HCT116 (cell line): ENCODE measurements around the gene FTCDNL1. TPM values are rescaled to one million over a fixed set of nuclear protein-coding genes. Genes with fewer than 3 reads are reported as not detected.

Experiments used
- ATAC-seq: fragments of 200-7000 bp; cut with Tn5 transposase; 2 replicates; pipeline ENCODE4 v1.9.1; 2020; ENCODE audit warnings: mild to moderate bottlenecking, moderate library complexity
- BruUV-seq: library from RNA; stranded (reverse); fragments of 400-500 nt; replicated peaks from 2 replicates; lab custom pipeline; 2021; lab: Mats Ljungman, UMichigan
- CTCF ChIA-PET: fragments of 300-600 bp; sonication (Branson Sonifier 250); formaldehyde crosslinking; loops from one replicate; lab custom pipeline; 2021; ENCODE audit warnings: antibody characterized with exemption; lab: Charles Lee
- POLR2A ChIA-PET: fragments of 300-600, 350-600 bp; sonication (Branson Sonifier 250); formaldehyde crosslinking; loops from one replicate; lab custom pipeline; 2021; ENCODE audit warnings: antibody characterized with exemption; lab: Charles Lee
- RAD21 ChIA-PET, 2 experiments: fragments of 300-600 bp; sonication (Branson Sonifier 250); formaldehyde crosslinking; loops; one replicate each; lab custom pipeline; 2023; ENCODE audit warnings: low total read pairs in 2 of 2; ENCODE audit not compliant: uncharacterized antibody in 2 of 2, unreplicated experiment in 2 of 2, low non-redundant PET in 1 of 2; lab: Charles Lee
- DNase-seq: peaks from one replicate; pipeline ENCODE4 v3.0.0-alpha.2; 2010; ENCODE audit warnings: low read depth, low spot score
- H2AFZ ChIP-seq: fragments of 200-600 bp; shearing (Covaris generic), sonication (generic); 2 replicates; pipeline ENCODE4 v1.6.1; 2017; ENCODE audit warnings: low read depth, mixed run types, mixed read lengths, antibody characterized with exemption, low read length; ENCODE audit not compliant: poor library complexity, severe bottlenecking
- H3K27ac ChIP-seq: 2 replicates; pipeline ENCODE4 v1.5.1; 2012; ENCODE audit warnings: low read depth, low read length
- H3K27me3 ChIP-seq: fragments of 200-600 bp; sonication (generic); 2 replicates; pipeline ENCODE4 v1.6.1; 2016; ENCODE audit warnings: mixed run types, low read length, mixed read lengths; ENCODE audit not compliant: insufficient read depth
- H3K36me3 ChIP-seq, 2 experiments: fragments of 200-500 bp in 1 of 2; fragments of 200-600 bp in 1 of 2; sonication (Bioruptor generic) in 1 of 2; sonication (generic) in 1 of 2; 2 replicates each; pipeline versions ENCODE4 v1.5.1 to v1.6.1; 2014 to 2016; ENCODE audit warnings: low read length in 2 of 2, inconsistent platforms in 1 of 2, mixed read lengths in 1 of 2, mixed run types in 1 of 2; ENCODE audit not compliant: insufficient read depth in 2 of 2, control insufficient read depth in 1 of 2
- H3K4me1 ChIP-seq, 2 experiments: fragments of 200-600 bp in 1 of 2; sonication (generic) in 1 of 2; 2 replicates each; pipeline versions ENCODE4 v1.5.1 to v1.6.1; 2012 to 2017; ENCODE audit warnings: low read length in 2 of 2, inconsistent platforms in 1 of 2, mild to moderate bottlenecking in 1 of 2, mixed read lengths in 1 of 2, mixed run types in 1 of 2, moderate library complexity in 1 of 2; ENCODE audit not compliant: insufficient read depth in 2 of 2, control insufficient read depth in 1 of 2
- H3K4me2 ChIP-seq: fragments of 200-600 bp; sonication (generic); 2 replicates; pipeline ENCODE4 v1.6.1; 2017; ENCODE audit warnings: mixed run types, low read length, mixed read lengths
- H3K4me3 ChIP-seq, 2 experiments: fragments of 200-600 bp in 1 of 2; sonication (generic) in 1 of 2; replicated peaks in 1 of 2; 2 replicates each; pipeline ENCODE4 v1.5.1; 2011 to 2016; ENCODE audit warnings: low read length in 2 of 2, control low read depth in 1 of 2, low read depth in 1 of 2, mild to moderate bottlenecking in 1 of 2, mixed read lengths in 1 of 2, mixed run types in 1 of 2
- H3K79me2 ChIP-seq: fragments of 200-600 bp; sonication (generic); 2 replicates; pipeline ENCODE4 v1.6.1; 2017; ENCODE audit warnings: mild to moderate bottlenecking, mixed run types, low read length, moderate library complexity, mixed read lengths; ENCODE audit not compliant: insufficient read depth
- H3K9ac ChIP-seq: fragments of 200-600 bp; sonication (generic); 2 replicates; pipeline ENCODE4 v1.6.1; 2016; ENCODE audit warnings: low read length, mixed read lengths
- H3K9me2 ChIP-seq: fragments of 200-600 bp; sonication (generic), shearing (Covaris generic); 2 replicates; pipeline ENCODE4 v1.6.1; 2017; ENCODE audit warnings: mixed run types, mild to moderate bottlenecking, moderate library complexity; ENCODE audit not compliant: insufficient read depth
- H3K9me3 ChIP-seq, 2 experiments: fragments of 200-500 bp in 1 of 2; fragments of 200-600 bp in 1 of 2; sonication (Bioruptor generic) in 1 of 2; sonication (generic) in 1 of 2; 2 replicates each; pipeline ENCODE4 v1.6.1; 2014 to 2017; ENCODE audit warnings: low read length in 2 of 2, mixed read lengths in 2 of 2, inconsistent platforms in 1 of 2, low read depth in 1 of 2, mild to moderate bottlenecking in 1 of 2, mixed run types in 1 of 2, moderate library complexity in 1 of 2; ENCODE audit not compliant: control insufficient read depth in 1 of 2, insufficient read depth in 1 of 2
- H4K20me1 ChIP-seq: fragments of 200-600 bp; sonication (generic), shearing (Covaris generic); 2 replicates; pipeline ENCODE4 v1.6.1; 2017; ENCODE audit warnings: mixed run types, mild to moderate bottlenecking, moderate library complexity; ENCODE audit not compliant: insufficient read depth
- CEBPB ChIP-seq: IDR thresholded peaks from 2 replicates; pipeline ENCODE4 v1.6.1; 2012; ENCODE audit warnings: low read depth
- CTCF ChIP-seq, 3 experiments: fragments of 200-600 bp in 1 of 3; sonication (generic) in 1 of 3; IDR thresholded peaks in 2 of 3; conservative IDR thresholded peaks in 1 of 3; 2 replicates each; pipeline ENCODE4 v1.5.1; 2012 to 2017; ENCODE audit warnings: low read depth in 2 of 3, low read length in 2 of 3, antibody characterized with exemption in 1 of 3, borderline replicate concordance in 1 of 3, control low read depth in 1 of 3, mild to moderate bottlenecking in 1 of 3, mixed read lengths in 1 of 3, mixed run types in 1 of 3, moderate library complexity in 1 of 3; ENCODE audit not compliant: insufficient read depth in 1 of 3
- EGR1 ChIP-seq: IDR thresholded peaks from 2 replicates; pipeline ENCODE4 v1.6.1; 2012; ENCODE audit warnings: low read depth
- MAX ChIP-seq: IDR thresholded peaks from 2 replicates; pipeline ENCODE4 v1.6.1; 2012
- intact Hi-C: fragments of 100-400 bp; cut with micrococcal nuclease; formaldehyde crosslinking; loops from 2 replicates; pipeline ENCODE4 v1.10.0; 2022
- total RNA-seq: library from RNA; stranded (reverse); gene quantifications from one replicate; pipeline ENCODE4 v1.2.1, GENCODE V29; 2021; ENCODE audit not compliant: unreplicated experiment

Gene FTCDNL1
- total RNA-seq, 1 experiment from 2014 or later: 2.6 TPM

- BruUV-seq: no TSS peak
- peak overlapping the region; percentile 55 to 70 for H3K4me3 ChIP-seq
Measured at GRCh38 chr2:199851501-199851810, 464 bp upstream of the FTCDNL1 start.

GRCh38 chr2:199850218-199850717 is 724 bp downstream of the FTCDNL1 start:
- intact Hi-C loops: loop anchor here (5.0 kb wide), 1 partner anchor 852 kb away; no protein-coding TSS in a partner anchor
- H3K27ac ChIP-seq: peak overlapping the region; percentile 54; the same call in 1 of the 2 replicates

More at GRCh38 chr2:199851501-199851810, 464 bp upstream of the FTCDNL1 start:
- 0 out of 6 replicates have a peak, but pooled peaks of 1 of the 3 experiments have one; percentile 3 for TF ChIP-seq CTCF (IDR thresholded peaks at IDR 0.05 in 2 of 3, conservative IDR thresholded peaks at IDR 0.05 in 1 of 3; ENCODE audit: borderline replicate concordance in 1 of 3, insufficient read depth in 1 of 3, low read depth in 2 of 3, low read length in 2 of 3)
- TF ChIP-seq CEBPB: no peak
- no peak for ATAC-seq
- no peaks in the 10 kb centered on the region for H3K36me3 ChIP-seq
- CTCF ChIA-PET: no interaction called here
- H3K27ac ChIP-seq: peak overlapping the region; percentile 54; the same call in 1 of the 2 replicates
- H3K9me2 ChIP-seq: no peaks in the 10 kb centered on the region
- RAD21 ChIA-PET: no interaction called here
- peaks cover 3 to 13% of the 10 kb centered on the region in 2 experiments; a peak in 3 of 4 replicates for H3K4me1 ChIP-seq
- H3K9ac ChIP-seq: peak overlapping the region; percentile 46
- H3K79me2 ChIP-seq: no peaks in the 10 kb centered on the region
- POLR2A ChIA-PET: no interaction called here
- no peaks in the 10 kb centered on the region for H3K9me3 ChIP-seq
- H4K20me1 ChIP-seq: no peaks in the 10 kb centered on the region
- H3K4me2 ChIP-seq: peak overlapping the region; percentile 95
- no peaks in the 10 kb centered on the region for H3K27me3 ChIP-seq
- peak overlapping the region; percentile 100 for H2AFZ ChIP-seq
- intact Hi-C loops: loop anchor here (5.0 kb wide), 1 partner anchor 851 kb away; no protein-coding TSS in a partner anchor
- DNase-seq: no peak

More at GRCh38 chr2:199850218-199850717, 724 bp downstream of the FTCDNL1 start:
- H3K79me2 ChIP-seq: no peaks in the 10 kb centered on the region
- TF ChIP-seq EGR1 (0 out of 2 replicates have a peak, but pooled peaks have one; percentile 38), MAX (no peak)
- ChIA-PET RAD21 (no interaction called here), CTCF (no interaction called here), POLR2A (no interaction called here)
- no peaks in the 10 kb centered on the region for H4K20me1 ChIP-seq
- DNase-seq (no peak), ATAC-seq (no peak)
- H3K27me3 ChIP-seq: no peaks in the 10 kb centered on the region
- H3K9ac ChIP-seq: peak overlapping the region; percentile 65
- peak overlapping the region; percentile 55 to 70 for H3K4me3 ChIP-seq
- no peaks in the 10 kb centered on the region for H3K9me2 ChIP-seq
- no peaks in the 10 kb centered on the region for H3K9me3 ChIP-seq
- no peaks in the 10 kb centered on the region for H3K36me3 ChIP-seq
- peak overlapping the region; percentile 95 for H3K4me2 ChIP-seq
- H3K4me1 ChIP-seq: peaks cover 3 to 13% of the 10 kb centered on the region in 2 experiments; a peak in 3 of 4 replicates
- peak overlapping the region; percentile 63 for H2AFZ ChIP-seq
- no TSS peak for BruUV-seq
